ENCODE measurements around the gene SNRK. TPM values are rescaled to one million over a fixed set of nuclear protein-coding genes. Genes with fewer than 3 reads are reported as not detected.

Gene SNRK
- total and polyA plus RNA-seq, 4 donors, result 40.7 to 79.2 (median 48.7) TPM

DNA sequence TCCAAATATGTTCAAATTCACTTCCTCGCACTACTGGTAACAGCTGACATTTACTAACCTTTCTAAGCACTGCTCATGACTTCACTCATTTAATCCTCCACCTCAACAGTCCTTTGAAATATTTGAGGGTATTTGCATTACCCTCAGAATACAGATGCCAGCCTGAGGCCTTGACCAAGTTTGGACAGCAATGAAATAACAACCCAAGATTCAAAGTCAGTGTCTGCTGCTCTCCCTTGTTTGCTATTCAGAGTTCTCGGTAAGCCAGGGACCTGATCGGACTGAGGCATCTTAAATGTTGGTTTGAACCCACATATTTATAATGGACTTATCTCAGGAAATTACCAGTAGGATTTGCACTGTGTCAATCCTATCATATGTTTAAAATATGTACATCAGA lies 19.9 kb upstream of the SNRK start:
- no peak overlapping the region for H3K4me3 ChIP-seq (ENCODE audit: low read depth, low read length)
- H3K9me3 ChIP-seq (ENCODE audit: control insufficient read depth, insufficient read depth, low read length), result no peaks in the 10 kb centered on the region
- no peak for DNase-seq (ENCODE audit: low read depth in 4 of 6, low spot score in 6 of 6)
- no peaks in the 10 kb centered on the region for H3K4me1 ChIP-seq (ENCODE audit: control insufficient read depth, insufficient read depth, low read length)
- H3K27ac ChIP-seq (ENCODE audit: low read depth, low read length), result no peak overlapping the region
- H3K36me3 ChIP-seq (ENCODE audit: control insufficient read depth, insufficient read depth, low read length), result no peaks in the 10 kb centered on the region
- H3K27me3 ChIP-seq (ENCODE audit: control insufficient read depth, insufficient read depth, low read length), result no peaks in the 10 kb centered on the region
- WGBS (ENCODE audit: insufficient coverage), result 0% methylated on average over 1 of the region's 3 CpGs

GRCh38 chr3:43266995-43267394 lies 19.3 kb upstream of the SNRK start:
- Histone ChIP-seq H3K4me1 (ENCODE audit: control insufficient read depth, insufficient read depth, low read length) (no peaks in the 10 kb centered on the region), H3K4me3 (ENCODE audit: low read depth, low read length) (no peak overlapping the region), H3K36me3 (ENCODE audit: control insufficient read depth, insufficient read depth, low read length) (no peaks in the 10 kb centered on the region), H3K9me3 (ENCODE audit: control insufficient read depth, insufficient read depth, low read length) (no peaks in the 10 kb centered on the region), H3K27me3 (ENCODE audit: control insufficient read depth, insufficient read depth, low read length) (no peaks in the 10 kb centered on the region), H3K27ac (ENCODE audit: low read depth, low read length) (no peak overlapping the region)
- no peak for DNase-seq (ENCODE audit: low read depth in 4 of 6, low spot score in 6 of 6)
- no CpG with 5 or more reads among the region's 1 CpG for WGBS (ENCODE audit: insufficient coverage)

- no peaks in the 10 kb centered on the region for H3K4me1 ChIP-seq (ENCODE audit: control insufficient read depth, insufficient read depth, low read length)
- no peak overlapping the region for H3K27ac ChIP-seq (ENCODE audit: low read depth, low read length)
- H3K36me3 ChIP-seq (ENCODE audit: control insufficient read depth, insufficient read depth, low read length), result no peaks in the 10 kb centered on the region
- DNase-seq (ENCODE audit: low read depth in 4 of 6, low spot score in 6 of 6), result no peak
- no CpG with 5 or more reads among the region's 1 CpG for WGBS (ENCODE audit: insufficient coverage)
- no peaks in the 10 kb centered on the region for H3K9me3 ChIP-seq (ENCODE audit: control insufficient read depth, insufficient read depth, low read length)
- no peaks in the 10 kb centered on the region for H3K27me3 ChIP-seq (ENCODE audit: control insufficient read depth, insufficient read depth, low read length)
- H3K4me3 ChIP-seq (ENCODE audit: low read depth, low read length), result no peak overlapping the region
These were observed 17.7 kb upstream of the SNRK start for GRCh38 chr3:43268636-43269035.

DNA sequence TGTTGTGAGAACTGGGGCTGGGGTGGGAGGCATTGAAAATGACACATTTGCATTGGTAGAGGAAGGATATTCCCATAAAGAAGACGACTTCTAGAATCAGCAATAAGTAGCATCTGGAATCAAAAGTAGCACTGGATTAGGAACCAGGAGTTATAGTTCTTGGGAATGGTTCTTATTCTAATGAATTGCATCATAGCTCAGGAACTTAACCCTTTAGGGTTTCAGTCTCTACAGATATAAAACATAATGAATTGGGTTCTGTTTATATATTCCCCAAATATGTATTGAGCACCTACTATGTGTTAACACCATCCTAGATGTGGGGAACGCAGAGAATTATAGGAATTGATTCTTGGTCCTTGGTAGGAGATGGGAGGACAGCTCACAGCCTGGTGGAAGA lies 16.3 kb upstream of the SNRK start:
- no peak for DNase-seq (ENCODE audit: low read depth in 4 of 6, low spot score in 6 of 6)

GRCh38 chr3:43273416-43273815 lies 12.9 kb upstream of the SNRK start:
- Histone ChIP-seq H3K36me3 (ENCODE audit: control insufficient read depth, insufficient read depth, low read length) (no peaks in the 10 kb centered on the region), H3K4me3 (ENCODE audit: low read depth, low read length) (no peak overlapping the region), H3K27me3 (ENCODE audit: control insufficient read depth, insufficient read depth, low read length) (no peaks in the 10 kb centered on the region), H3K9me3 (ENCODE audit: control insufficient read depth, insufficient read depth, low read length) (no peaks in the 10 kb centered on the region), H3K4me1 (ENCODE audit: control insufficient read depth, insufficient read depth, low read length) (no peaks in the 10 kb centered on the region), H3K27ac (ENCODE audit: low read depth, low read length) (no peak overlapping the region)
- peak in 2 of 6 donors; percentile 66 to 72 for DNase-seq (ENCODE audit: low read depth in 4 of 6, low spot score in 6 of 6)
- WGBS (ENCODE audit: insufficient coverage), result 29% methylated on average over 2 of the region's 2 CpGs

More for the DNA sequence above, 16.3 kb upstream of the SNRK start:
- Histone ChIP-seq H3K36me3 (ENCODE audit: control insufficient read depth, insufficient read depth, low read length) (no peaks in the 10 kb centered on the region), H3K4me3 (ENCODE audit: low read depth, low read length) (no peak overlapping the region), H3K27ac (ENCODE audit: low read depth, low read length) (no peak overlapping the region), H3K27me3 (ENCODE audit: control insufficient read depth, insufficient read depth, low read length) (no peaks in the 10 kb centered on the region), H3K4me1 (ENCODE audit: control insufficient read depth, insufficient read depth, low read length) (no peaks in the 10 kb centered on the region), H3K9me3 (ENCODE audit: control insufficient read depth, insufficient read depth, low read length) (no peaks in the 10 kb centered on the region)
- 90% methylated on average over 2 of the region's 2 CpGs for WGBS (ENCODE audit: insufficient coverage)

GRCh38 chr3:43279082-43279481 lies 7.3 kb upstream of the SNRK start:
- Histone ChIP-seq H3K4me3 (ENCODE audit: low read depth, low read length) (no peak overlapping the region), H3K4me1 (ENCODE audit: control insufficient read depth, insufficient read depth, low read length) (no peaks in the 10 kb centered on the region), H3K27me3 (ENCODE audit: control insufficient read depth, insufficient read depth, low read length) (no peaks in the 10 kb centered on the region), H3K36me3 (ENCODE audit: control insufficient read depth, insufficient read depth, low read length) (no peaks in the 10 kb centered on the region), H3K27ac (ENCODE audit: low read depth, low read length) (no peak overlapping the region), H3K9me3 (ENCODE audit: control insufficient read depth, insufficient read depth, low read length) (no peaks in the 10 kb centered on the region)
- no peak for DNase-seq (ENCODE audit: low read depth in 4 of 6, low spot score in 6 of 6)

DNA sequence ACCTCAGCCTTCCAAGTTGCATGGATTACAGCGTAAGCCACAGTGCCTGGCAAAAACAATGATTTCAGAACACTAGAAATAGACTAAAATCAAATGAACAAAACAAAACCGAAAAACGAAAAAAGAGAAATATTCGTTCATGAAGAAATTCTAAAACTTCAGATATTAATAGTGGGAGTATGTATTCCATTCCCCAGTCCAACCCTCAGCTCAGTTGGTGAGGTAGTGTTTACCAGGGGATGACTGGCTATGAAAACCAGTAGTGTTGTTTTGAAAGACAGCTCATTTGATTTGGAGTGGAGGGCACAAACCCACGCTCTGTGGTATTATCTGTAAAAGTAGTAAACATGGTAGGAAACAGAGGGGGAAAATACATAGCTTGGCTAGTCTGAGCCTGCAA lies 6.8 kb upstream of the SNRK start:
- no peak for DNase-seq (ENCODE audit: low read depth in 4 of 6, low spot score in 6 of 6)
- 100% methylated on average over 1 of the region's 5 CpGs for WGBS (ENCODE audit: insufficient coverage)

GRCh38 chr3:43281020-43281419 lies 5.3 kb upstream of the SNRK start:
- no peak overlapping the region for H3K27ac ChIP-seq (ENCODE audit: low read depth, low read length)
- H3K9me3 ChIP-seq (ENCODE audit: control insufficient read depth, insufficient read depth, low read length), result no peaks in the 10 kb centered on the region
- WGBS (ENCODE audit: insufficient coverage), result no CpG with 5 or more reads among the region's 2 CpGs
- no peaks in the 10 kb centered on the region for H3K36me3 ChIP-seq (ENCODE audit: control insufficient read depth, insufficient read depth, low read length)
- no peak overlapping the region for H3K4me3 ChIP-seq (ENCODE audit: low read depth, low read length)
- DNase-seq (ENCODE audit: low read depth in 4 of 6, low spot score in 6 of 6), result no peak
- no peaks in the 10 kb centered on the region for H3K27me3 ChIP-seq (ENCODE audit: control insufficient read depth, insufficient read depth, low read length)
- peaks cover 6% of the 10 kb centered on the region for H3K4me1 ChIP-seq (ENCODE audit: control insufficient read depth, insufficient read depth, low read length)

More for the DNA sequence above, 6.8 kb upstream of the SNRK start:
- Histone ChIP-seq H3K4me3 (ENCODE audit: low read depth, low read length) (no peak overlapping the region), H3K27me3 (ENCODE audit: control insufficient read depth, insufficient read depth, low read length) (no peaks in the 10 kb centered on the region), H3K36me3 (ENCODE audit: control insufficient read depth, insufficient read depth, low read length) (no peaks in the 10 kb centered on the region), H3K9me3 (ENCODE audit: control insufficient read depth, insufficient read depth, low read length) (no peaks in the 10 kb centered on the region), H3K4me1 (ENCODE audit: control insufficient read depth, insufficient read depth, low read length) (no peaks in the 10 kb centered on the region), H3K27ac (ENCODE audit: low read depth, low read length) (no peak overlapping the region)

DNA sequence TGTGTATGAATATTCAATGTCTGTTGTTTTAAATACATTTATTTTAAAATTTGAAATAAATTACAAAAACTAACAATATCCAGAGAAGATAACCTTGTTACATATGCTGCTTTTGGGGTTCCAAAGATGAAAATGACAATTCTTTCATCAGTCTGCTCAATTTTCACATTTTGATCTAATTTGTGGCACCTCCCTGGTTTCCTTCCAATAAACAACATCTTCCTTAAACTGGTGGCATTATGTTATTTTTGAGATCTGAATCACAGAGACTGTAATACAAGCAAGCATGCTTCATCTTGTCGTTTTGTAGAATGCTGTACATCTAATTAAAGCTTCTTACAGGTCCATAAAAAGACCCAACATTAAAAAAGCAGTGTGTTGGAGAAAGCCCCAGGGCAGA lies 2.2 kb upstream of the SNRK start:
- DNase-seq (ENCODE audit: low read depth in 4 of 6, low spot score in 6 of 6), result peak in 1 of 6 donors; percentile 60
- Histone ChIP-seq H3K36me3 (ENCODE audit: control insufficient read depth, insufficient read depth, low read length) (no peaks in the 10 kb centered on the region), H3K4me3 (ENCODE audit: low read depth, low read length) (no peak overlapping the region), H3K27ac (ENCODE audit: low read depth, low read length) (no peak overlapping the region), H3K4me1 (ENCODE audit: control insufficient read depth, insufficient read depth, low read length) (peaks cover 7% of the 10 kb centered on the region), H3K9me3 (ENCODE audit: control insufficient read depth, insufficient read depth, low read length) (no peaks in the 10 kb centered on the region), H3K27me3 (ENCODE audit: control insufficient read depth, insufficient read depth, low read length) (no peaks in the 10 kb centered on the region)
- WGBS (ENCODE audit: insufficient coverage), result no CpG with 5 or more reads among the region's 1 CpG

- no peaks in the 10 kb centered on the region for H3K27me3 ChIP-seq (ENCODE audit: control insufficient read depth, insufficient read depth, low read length)
- H3K36me3 ChIP-seq (ENCODE audit: control insufficient read depth, insufficient read depth, low read length), result no peaks in the 10 kb centered on the region
- WGBS (ENCODE audit: insufficient coverage), result 27% methylated on average over 9 of the region's 11 CpGs
These were observed 696 bp upstream of the SNRK start for GRCh38 chr3:43285644-43286043.

More at GRCh38 chr3:43285644-43286043, 696 bp upstream of the SNRK start:
- Histone ChIP-seq H3K27ac (ENCODE audit: low read depth, low read length) (peak overlapping the region; percentile 73), H3K4me3 (ENCODE audit: low read depth, low read length) (peak overlapping the region; percentile 77), H3K9me3 (ENCODE audit: control insufficient read depth, insufficient read depth, low read length) (no peaks in the 10 kb centered on the region), H3K4me1 (ENCODE audit: control insufficient read depth, insufficient read depth, low read length) (peaks cover 7% of the 10 kb centered on the region)
- DNase-seq (ENCODE audit: low read depth in 4 of 6, low spot score in 6 of 6), result no peak

All from spinal cord (tissue), 10 donors.